Measurements from ENCODE around the gene CLPX. TPM values are rescaled to one million over a fixed set of nuclear protein-coding genes. Genes with fewer than 3 reads are reported as not detected.
"Not testable (repeated sequence)": the region's sequence is repeated elsewhere in the genome, so short reads cannot be mapped to it uniquely, and the experiment has no call there.

CLPX gene
- total RNA-seq, 6 experiments from 2014 or later = 57.6 to 80.9 (median 72.8) TPM

GRCh38 chr15:65189102-65189740 is 4.1 kb upstream of the CLPX start:
- H3K36me3 ChIP-seq = no peaks in the 10 kb centered on the region
- intact Hi-C loops (cut with DNase I) = no loop called here
- peaks cover 0 to 3% (median 0%) of the 10 kb centered on the region in 4 donors for H3K4me1 ChIP-seq
- no peaks in the 10 kb centered on the region for H3K27me3 ChIP-seq
- DNase-seq (no peak), ATAC-seq (no peak)
- WGBS (ENCODE audit: insufficient coverage, low coverage, low lambda C conversion rate, missing lambda C conversion rate) = 29% methylated on average over 3 of the region's 3 CpGs
- no peak overlapping the region for H3K27ac ChIP-seq
- TF ChIP-seq POLR2A (IDR thresholded peaks at IDR 0.05) (no peak), CTCF (IDR thresholded peaks at IDR 0.05) (peak; percentile 56 to 65 (median 60))
- no peak overlapping the region for H3K4me3 ChIP-seq
- H3K9me3 ChIP-seq = no peaks in the 10 kb centered on the region

GRCh38 chr15:65188472-65188871 is 3.3 kb upstream of the CLPX start:
- not testable (repeated sequence) for H3K27me3 ChIP-seq, DNase-seq
- WGBS (ENCODE audit: insufficient coverage, low coverage, low lambda C conversion rate, missing lambda C conversion rate) = 62% methylated on average over 6 of the region's 9 CpGs

GRCh38 chr15:65184305-65184867 is 756 bp downstream of the CLPX start:
- ATAC-seq (peak; percentile 27 to 43 (median 32)), DNase-seq (peak; percentile 66 to 74 (median 68))
- WGBS (ENCODE audit: insufficient coverage, low coverage, low lambda C conversion rate, missing lambda C conversion rate) = 0% methylated on average over 8 of the region's 33 CpGs
- Histone ChIP-seq H3K4me3 (peak overlapping the region; percentile 82 to 93 (median 90)), H3K27me3 (no peaks in the 10 kb centered on the region), H3K9me3 (no peaks in the 10 kb centered on the region), H3K36me3 (peaks cover 0 to 5% (median 2%) of the 10 kb centered on the region in 4 donors), H3K4me1 (peaks cover 0 to 41% (median 5%) of the 10 kb centered on the region in 4 donors), H3K27ac (peak overlapping the region; percentile 96 to 98 (median 98))
- intact Hi-C loops (cut with DNase I) = no loop called here
- no peak for TF ChIP-seq CTCF (IDR thresholded peaks at IDR 0.05)
- TF ChIP-seq POLR2A (IDR thresholded peaks at IDR 0.05) = peak; percentile 57

More at GRCh38 chr15:65188472-65188871, 3.3 kb upstream of the CLPX start:
- H3K9me3 ChIP-seq; H3K27ac ChIP-seq; ATAC-seq; H3K4me3 ChIP-seq; H3K36me3 ChIP-seq; H3K4me1 ChIP-seq; intact Hi-C loops (cut with DNase I): not testable (repeated sequence)

GRCh38 chr15:65183865-65184159 is 1.3 kb downstream of the CLPX start:
- WGBS (ENCODE audit: insufficient coverage, low coverage, low lambda C conversion rate, missing lambda C conversion rate) = 4% methylated on average over 4 of the region's 4 CpGs
- TF ChIP-seq POLR2A (IDR thresholded peaks at IDR 0.05) = no peak
- TF ChIP-seq CTCF (IDR thresholded peaks at IDR 0.05) = no peak
- no peak for ATAC-seq
- Histone ChIP-seq H3K27me3 (no peaks in the 10 kb centered on the region), H3K9me3 (no peaks in the 10 kb centered on the region), H3K27ac (peak overlapping the region; percentile 96 to 98 (median 98)), H3K36me3 (peaks cover 0 to 11% (median 2%) of the 10 kb centered on the region in 4 donors), H3K4me3 (peak overlapping the region; percentile 82 to 93 (median 90)), H3K4me1 (peaks cover 0 to 42% (median 5%) of the 10 kb centered on the region in 4 donors)
- intact Hi-C loops (cut with DNase I) = no loop called here
- DNase-seq = no peak

GRCh38 chr15:65182538-65182937 is 2.6 kb downstream of the CLPX start:
- peak overlapping the region in 1 of 3 donors; percentile 82 for H3K4me3 ChIP-seq
- peak overlapping the region; percentile 15 to 98 (median 98) for H3K27ac ChIP-seq
- no peaks in the 10 kb centered on the region for H3K9me3 ChIP-seq
- no peaks in the 10 kb centered on the region for H3K27me3 ChIP-seq
- DNase-seq (no peak), ATAC-seq (no peak)
- 60% methylated on average over 4 of the region's 4 CpGs for WGBS (ENCODE audit: insufficient coverage, low coverage, low lambda C conversion rate, missing lambda C conversion rate)
- peaks cover 0 to 42% (median 5%) of the 10 kb centered on the region in 4 donors for H3K4me1 ChIP-seq
- intact Hi-C loops (cut with DNase I) = no loop called here
- no peak for TF ChIP-seq CTCF (IDR thresholded peaks at IDR 0.05)
- TF ChIP-seq POLR2A (IDR thresholded peaks at IDR 0.05) = no peak
- peaks cover 0 to 24% (median 9%) of the 10 kb centered on the region in 4 donors for H3K36me3 ChIP-seq

GRCh38 chr15:65181582-65182353 is 3.4 kb downstream of the CLPX start:
- Histone ChIP-seq H3K36me3 (peaks cover 0 to 31% (median 12%) of the 10 kb centered on the region in 4 donors), H3K27ac (peak overlapping the region in 1 of 3 donors; percentile 98), H3K4me1 (peaks cover 0 to 42% (median 5%) of the 10 kb centered on the region in 4 donors)
- 57% methylated on average over 8 of the region's 15 CpGs for WGBS (ENCODE audit: insufficient coverage, low coverage, low lambda C conversion rate, missing lambda C conversion rate)
- H3K4me3 ChIP-seq; DNase-seq; intact Hi-C loops (cut with DNase I); H3K27me3 ChIP-seq; ATAC-seq; H3K9me3 ChIP-seq: not testable (repeated sequence)

All from right lobe of liver (tissue), 6 donors.